Activated naive CD4-positive, alpha-beta T cell treated with anti-CD3 and anti-CD28 coated beads, Interleukin-2, amount 50 U/mL, for 16 hours (primary cell): ENCODE results near the gene NUTM2D.
A peak's percentile ranks its signal among the peaks of the same experiment; 100 is the strongest.
"Not testable (repeated sequence)": the region's sequence is repeated elsewhere in the genome, so short reads cannot be mapped to it uniquely, and the experiment has no call there.

Source experiments
- DNase-seq: peaks from one replicate; pipeline ENCODE4 v3.0.0-alpha.2; 2020

Gene NUTM2D, protein sequence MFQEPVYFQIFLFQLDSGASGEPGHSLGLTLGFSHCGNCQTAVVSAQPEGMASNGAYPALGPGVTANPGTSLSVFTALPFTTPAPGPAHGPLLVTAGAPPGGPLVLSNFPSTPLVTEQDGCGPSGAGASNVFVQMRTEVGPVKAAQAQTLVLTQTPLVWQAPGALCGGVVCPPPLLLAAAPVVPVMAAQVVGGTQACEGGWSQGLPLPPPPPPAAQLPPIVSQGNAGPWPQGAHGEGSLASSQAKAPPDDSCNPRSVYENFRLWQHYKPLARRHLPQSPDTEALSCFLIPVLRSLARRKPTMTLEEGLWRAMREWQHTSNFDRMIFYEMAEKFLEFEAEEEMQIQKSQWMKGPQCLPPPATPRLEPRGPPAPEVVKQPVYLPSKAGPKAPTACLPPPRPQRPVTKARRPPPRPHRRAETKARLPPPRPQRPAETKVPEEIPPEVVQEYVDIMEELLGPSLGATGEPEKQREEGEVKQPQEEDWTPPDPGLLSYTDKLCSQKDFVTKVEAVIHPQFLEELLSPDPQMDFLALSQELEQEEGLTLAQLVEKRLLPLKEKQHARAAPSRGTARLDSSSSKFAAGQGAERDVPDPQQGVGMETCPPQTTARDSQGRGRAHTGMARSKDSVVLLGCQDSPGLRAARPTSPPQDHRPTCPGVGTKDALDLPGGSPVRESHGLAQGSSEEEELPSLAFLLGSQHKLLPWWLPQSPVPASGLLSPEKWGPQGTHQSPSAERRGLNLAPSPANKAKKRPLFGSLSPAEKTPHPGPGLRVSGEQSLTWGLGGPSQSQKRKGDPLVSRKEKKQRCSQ

DNA sequence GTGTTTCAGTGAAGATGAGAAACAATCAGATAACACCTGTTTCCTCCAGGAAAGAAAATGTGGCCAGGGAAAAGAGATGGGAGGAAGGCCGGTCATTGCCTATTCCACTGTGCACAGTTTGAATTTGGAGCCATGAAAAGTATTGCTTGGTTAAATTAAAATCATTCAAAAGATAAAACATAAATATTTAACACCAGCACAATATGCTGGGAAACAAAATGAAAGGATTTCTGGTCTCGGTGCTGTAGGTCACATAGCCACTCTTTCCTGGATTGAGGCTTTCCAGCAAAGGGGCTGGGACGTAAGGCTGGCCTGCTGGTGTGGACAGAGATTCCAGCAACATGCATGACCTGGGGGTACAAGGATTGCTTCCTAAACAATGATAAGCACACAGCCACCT, at the start of gene NUTM2D:
NUTM2D (plus strand) TSS at position 301 of the 400 bp plus-strand sequence. CDS start 522 bp downstream, outside the sequence.
- DNase-seq: not testable (repeated sequence)

DNA sequence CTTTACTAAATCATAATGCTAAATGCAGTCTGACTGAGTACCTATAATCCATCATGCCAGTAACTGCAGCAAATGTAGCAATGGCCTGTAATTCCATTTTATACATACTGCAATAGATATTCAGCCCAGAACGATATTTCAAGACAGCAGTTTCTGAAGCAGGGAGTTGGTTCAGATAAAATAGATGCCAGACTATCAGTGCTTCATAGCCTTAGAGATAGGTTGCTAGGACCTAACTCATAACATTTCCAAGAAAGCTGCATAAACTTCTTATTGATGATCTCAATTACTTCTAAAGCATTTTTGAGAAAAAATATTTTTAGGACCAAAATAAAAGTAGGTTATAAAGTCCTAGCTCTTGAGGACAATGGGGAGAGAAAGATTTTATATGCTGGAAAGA, 48.8 kb upstream of the NUTM2D start:
- not testable (repeated sequence) for DNase-seq

DNA sequence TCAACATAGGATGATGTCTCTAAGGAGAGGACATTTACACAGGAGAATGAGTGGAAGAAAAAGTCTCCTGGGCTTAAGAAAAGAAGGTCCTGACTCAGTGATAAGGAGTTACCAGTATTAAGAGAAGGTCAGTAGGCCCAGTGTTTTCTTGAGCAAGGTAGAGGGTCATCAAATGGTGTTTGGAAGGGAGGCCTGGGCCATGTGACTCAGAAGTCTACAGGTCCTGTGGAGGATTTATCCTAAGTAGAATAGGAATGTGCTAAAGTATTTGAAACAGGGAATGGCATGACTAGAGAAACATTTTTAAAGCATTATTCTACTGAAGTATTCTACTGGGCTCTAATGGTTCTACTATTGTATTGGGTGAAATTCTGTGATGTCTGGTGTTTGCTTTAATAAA, 47.9 kb upstream of the NUTM2D start:
- not testable (repeated sequence) for DNase-seq

DNA sequence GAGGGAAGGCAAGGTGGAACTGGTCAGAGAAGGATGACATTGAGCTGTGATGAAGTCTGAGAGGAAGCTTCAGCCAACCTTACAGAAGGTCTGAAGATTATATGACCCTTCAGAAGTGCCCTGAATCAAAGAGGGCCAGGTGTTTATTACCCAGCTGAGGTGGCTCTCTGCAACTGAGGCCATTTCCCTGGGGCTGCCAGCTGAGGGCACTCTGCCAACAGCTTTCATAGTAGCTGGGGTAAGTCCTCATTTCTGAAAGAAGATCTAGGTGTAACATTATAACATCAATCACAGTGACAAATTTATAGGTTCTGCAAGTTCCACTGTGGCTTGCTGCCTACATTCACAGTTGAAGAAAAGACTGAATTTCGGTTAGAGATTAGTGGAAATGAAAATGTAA, 46.0 kb upstream of the NUTM2D start:
- DNase-seq: not testable (repeated sequence)

DNA sequence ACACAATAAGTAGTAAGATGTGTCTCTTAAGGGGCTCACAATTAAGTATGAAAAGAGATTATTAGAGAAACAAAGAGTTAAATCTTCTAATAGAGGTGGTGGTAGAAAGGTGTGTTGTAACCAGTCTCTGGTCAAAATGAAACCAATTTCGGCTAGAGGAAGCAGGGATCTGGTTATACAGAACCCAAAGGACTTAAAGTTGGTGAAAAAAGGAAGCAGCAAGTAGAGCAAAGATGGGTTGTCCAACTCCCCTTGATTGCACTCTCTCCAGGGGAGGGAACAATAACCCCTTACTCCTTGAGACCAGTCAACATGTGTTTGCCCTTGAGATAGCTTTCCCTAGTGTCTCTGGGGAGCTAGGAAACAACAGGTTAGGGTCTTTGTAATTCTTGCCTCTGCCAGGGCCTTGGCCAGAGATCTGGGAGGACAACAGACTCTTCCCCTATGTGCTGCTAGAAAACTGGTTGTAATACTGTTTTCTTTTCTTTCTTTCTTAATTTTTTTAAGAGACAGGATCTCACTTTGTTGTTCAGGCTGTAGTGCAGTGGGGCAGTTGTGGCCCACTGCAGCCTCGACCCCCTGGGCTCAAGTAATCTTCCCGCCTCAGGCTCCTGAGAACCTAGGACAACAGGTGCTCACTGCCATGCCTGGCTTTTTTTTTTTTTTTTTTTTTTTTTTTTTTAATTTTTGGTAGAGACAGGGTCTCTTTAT, 43.7 kb upstream of the NUTM2D start:
- not testable (repeated sequence) for DNase-seq

DNA sequence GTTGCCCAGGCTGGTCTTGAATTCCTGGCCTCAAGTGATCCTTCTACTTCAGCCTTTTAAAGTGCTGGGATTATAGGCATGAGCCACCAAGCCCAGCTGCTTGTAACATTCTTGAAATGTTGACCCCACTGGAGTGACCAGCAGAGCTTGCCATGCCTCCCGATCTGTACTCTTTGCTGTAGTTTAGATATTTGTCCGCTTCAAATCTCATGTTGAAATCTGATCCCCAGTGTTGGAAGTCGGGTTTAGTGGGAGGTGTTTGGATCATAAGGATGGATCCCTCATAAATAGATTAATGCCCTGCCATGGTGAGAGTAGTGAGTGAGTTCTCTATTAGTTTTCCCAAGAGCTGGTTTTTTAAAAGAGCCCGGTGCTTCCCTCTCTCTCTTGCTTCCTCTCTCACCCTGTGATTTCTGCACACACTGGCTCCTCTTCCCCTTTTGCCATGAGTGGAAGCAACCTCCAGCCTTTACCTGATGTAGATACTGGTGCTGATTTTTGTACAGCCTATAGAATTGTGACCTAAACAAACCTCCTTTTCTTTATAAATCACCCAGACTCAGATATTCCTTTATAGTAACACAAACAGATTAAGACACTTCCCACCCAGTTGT, 43.1 kb upstream of the NUTM2D start:
- DNase-seq: not testable (repeated sequence)

DNA sequence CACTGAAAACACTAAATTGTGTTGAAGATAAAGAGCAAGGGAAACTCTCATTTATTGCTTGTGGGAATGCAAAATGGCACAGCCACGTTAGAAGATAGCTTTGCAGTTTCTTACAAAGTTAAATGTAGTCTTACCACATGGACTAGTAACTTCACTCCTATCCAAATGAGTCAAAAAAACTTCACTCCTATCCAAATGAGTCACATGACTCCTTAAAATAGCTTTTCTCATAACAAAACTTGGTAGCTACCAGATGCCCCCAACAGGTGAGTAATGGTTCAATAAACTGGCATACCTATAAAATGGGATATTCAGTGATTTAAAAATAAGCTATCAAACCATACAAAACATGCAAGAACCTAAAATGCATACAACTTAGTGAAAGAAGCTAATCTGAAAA, 36.0 kb upstream of the NUTM2D start:
- DNase-seq: not testable (repeated sequence)

DNA sequence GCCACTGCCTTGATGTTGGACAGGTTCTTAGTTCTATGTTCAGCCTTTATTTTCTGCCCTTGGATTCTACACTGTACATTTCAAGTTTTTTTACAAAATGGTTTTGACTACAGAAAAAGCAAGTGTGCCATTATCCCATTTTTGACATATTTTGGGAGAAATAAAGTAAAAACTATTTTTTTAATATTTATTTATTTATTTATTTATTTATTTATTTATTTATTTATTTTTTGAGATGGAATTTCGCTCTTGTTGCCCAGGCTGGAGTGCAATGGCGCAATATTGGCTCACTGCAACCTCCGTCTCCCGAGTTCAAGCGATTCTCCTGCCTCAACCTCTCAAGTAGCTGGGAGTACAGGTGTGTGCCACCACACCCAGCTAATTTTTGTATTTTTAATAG, 33.0 kb upstream of the NUTM2D start:
- DNase-seq: not testable (repeated sequence)

DNA sequence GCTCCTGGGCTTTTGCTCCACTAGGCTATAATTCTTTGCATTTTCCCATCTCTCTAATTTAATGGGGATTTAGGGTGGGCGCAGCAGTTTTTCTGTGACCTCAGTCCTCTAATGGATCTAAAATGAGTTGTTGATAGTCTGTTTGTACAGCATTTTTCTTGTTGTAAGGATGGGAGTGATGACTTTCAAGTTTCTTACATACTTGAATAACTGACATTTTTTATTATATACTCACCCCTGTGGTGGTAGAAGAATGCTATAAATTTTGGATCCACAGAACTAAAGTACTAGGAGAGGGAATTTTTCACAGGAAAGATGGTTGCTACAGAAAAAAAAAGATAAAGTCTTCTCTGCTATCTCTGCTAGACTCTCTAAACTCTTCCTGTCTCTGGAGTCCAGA, 29.6 kb upstream of the NUTM2D start:
- DNase-seq: not testable (repeated sequence)

DNA sequence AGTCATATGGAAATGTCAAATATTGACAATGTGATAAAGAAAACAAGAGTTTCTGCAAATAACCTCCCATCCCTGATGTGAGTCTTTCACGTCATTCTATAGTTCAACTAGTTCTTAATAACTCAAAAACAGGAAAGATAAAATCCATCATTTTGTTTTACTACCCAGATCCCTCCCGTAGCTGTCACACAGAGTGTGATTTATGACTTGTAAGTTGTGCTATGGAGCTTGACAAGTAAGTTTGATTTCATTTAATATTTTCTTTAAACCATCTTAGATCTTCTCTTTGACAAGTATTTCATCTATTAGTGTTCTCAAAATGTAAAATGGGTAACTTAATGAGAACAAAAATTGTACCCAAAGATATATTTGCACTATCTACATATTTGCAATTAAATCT, 28.4 kb upstream of the NUTM2D start:
- not testable (repeated sequence) for DNase-seq

DNA sequence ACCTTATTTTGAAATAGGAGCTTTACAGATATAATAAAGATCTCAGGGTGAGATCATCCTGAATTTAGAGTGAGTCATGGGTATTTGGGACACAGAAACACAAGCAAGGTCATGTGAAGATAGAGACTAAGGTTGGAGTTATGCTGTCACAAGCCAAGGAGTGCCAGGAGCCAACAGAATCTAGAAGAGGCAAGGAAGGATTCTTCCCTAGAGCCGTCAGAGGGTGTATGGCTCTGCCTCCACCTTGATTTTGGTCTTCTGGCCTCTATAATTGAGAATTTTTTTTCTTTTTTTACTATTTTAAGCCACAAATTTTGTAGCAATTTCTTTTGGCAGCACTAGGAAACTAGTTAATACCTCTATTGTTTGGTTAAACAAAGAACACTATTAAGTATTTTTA, 24.9 kb upstream of the NUTM2D start:
- not testable (repeated sequence) for DNase-seq

DNA sequence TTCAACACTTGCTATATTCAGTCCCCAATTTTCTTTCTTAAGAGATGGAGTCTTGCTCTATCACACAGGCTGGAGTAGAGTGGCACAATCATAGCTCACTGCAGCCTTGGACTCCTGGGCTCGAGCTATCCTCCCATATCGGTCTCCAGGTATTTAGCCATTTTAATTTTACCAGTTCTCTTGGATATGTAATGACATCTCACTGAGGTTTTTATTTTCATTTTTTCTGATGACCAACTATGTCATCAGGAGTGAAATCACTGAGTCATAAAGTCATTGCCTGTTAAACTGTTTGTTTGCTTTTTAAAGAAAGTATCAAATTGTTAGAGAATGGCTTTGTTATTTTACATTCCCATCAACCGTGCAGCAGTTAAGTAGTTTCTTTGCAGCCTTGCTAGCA, 17.1 kb upstream of the NUTM2D start:
- DNase-seq: not testable (repeated sequence)

DNA sequence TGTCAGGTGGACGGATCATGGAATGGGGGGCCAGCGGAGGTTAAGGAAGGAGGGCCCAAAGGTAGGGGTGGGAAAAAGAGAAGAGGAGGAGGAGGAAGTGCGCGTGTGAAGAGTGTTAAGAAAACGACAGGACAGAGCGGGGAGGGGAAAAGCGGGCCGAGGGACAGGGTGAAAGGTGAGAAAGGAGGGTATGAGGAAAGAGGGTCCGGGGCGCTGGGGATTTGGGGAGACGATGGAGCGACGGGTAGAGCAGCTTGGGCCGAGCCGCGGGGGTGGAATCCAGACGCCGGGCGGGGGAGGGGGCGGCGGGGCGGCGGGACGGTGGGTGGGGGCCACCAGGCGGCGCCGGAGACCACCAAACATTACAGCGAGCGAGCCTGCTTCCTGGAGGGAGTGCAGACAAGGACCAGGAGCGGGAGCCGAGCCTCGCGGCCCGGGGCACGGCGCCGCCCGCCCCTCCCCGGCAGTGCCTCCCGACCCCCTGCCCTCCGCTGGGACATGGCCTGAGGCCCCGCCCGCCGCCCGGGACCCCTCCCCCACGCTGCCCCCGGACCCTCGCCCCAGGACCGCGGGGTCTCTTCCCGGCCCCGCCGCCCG, 15.9 kb upstream of the NUTM2D start:
- DNase-seq: not testable (repeated sequence)

DNA sequence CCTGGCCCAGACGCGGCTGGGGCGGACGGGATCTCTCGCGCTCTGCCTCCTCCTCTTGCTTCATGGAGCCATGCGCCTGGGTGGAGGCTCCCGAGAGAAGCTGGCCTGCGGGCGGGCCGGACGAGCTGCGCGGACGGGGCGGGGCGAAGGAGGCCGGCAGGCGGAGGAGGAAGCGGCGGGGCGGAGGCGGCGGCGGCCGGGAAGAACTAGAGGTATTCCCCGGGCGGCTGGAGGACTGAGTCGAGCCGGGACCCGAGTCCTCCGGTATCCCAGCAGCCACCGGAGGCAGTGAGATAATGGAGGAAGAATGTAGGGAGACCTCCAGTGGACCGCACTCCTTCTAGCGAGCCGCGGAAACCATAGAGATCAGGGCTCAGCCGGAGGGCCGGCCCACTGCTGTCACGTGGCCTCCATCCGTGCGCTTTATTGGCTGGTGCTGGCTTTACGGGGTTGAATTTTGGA, 15.3 kb upstream of the NUTM2D start:
- peak; percentile 75 for DNase-seq

DNA sequence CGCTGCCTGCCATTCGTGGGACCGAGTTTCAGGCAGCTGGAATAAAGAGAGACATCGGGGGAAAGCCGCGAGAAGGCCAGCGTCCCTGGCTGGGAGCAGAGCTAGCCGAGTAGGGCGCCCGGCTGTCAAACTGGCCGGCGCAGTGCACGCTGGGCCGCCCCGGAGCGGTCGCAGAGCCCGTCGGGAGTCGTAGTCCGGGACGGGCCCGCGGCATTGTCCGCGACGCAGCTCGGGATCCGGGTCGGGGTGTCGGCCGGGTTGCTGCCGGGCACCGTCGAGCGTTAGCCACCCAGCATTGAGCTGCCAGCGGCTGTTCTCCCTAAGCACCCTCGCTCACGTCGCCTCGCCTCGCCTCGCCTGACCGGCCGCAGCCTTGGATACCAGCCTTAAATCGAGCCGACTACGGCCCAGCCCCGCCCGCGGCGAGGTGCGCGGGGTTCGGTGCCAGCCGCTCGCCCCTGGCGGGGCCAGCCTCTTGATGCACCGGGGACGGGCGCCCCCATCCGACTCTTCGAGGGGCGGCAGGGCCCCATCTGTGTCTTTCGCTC, 14.8 kb upstream of the NUTM2D start:
- DNase-seq: peak; percentile 84

DNA sequence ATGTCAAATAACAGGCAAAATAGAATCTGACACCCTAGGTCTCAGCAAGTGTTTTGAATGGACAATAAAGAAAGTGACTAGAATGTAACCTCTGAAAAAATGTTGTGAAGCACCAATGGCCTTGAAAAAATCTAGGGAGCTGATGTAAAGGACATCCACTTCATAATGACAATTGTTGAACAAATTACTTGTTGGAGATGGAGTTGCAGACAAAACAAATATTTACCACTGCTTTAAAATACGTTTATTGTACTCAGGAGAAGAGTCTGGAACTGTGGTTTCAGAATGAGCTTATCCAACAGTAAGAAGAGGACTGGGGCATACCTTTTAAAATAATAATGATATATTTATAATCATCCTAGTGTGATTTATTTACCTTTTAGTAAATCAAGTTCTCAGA, 11.8 kb upstream of the NUTM2D start:
- not testable (repeated sequence) for DNase-seq

DNA sequence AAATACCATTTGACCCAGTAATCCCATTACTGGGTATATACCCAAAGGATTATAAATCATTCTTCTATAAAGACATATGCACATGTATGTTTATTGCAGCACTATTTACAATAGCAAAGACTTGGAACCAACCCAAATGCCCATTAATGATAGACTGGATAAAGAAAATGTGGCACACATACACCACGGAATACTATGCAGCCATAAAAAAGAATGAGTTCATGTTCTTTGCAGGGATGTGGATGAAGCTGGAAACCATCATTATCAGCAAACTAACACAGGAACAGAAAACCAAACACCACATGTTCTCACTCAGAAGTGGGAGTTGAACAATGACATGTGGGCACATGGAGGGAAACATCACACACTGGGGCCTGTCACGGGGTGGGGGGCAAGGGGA, 7.4 kb upstream of the NUTM2D start:
- not testable (repeated sequence) for DNase-seq

DNA sequence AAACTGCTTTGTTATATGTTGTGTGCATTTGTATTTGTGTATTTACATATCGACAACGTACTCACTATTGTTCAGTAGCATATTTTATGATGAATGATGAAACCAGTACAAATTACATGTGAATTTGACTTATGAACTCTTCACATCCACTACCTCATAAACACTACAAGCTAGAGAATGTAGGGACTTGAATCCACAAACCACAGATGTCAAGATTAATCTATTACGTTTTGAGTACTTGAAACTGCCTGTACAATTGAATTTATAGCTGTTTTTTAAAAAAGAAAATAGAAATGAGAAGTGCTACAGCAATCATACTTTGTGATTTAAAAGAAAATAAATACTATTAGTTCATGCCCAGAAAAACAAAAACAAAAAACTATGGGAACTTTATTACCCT, 4.7 kb upstream of the NUTM2D start:
- DNase-seq: not testable (repeated sequence)

DNA sequence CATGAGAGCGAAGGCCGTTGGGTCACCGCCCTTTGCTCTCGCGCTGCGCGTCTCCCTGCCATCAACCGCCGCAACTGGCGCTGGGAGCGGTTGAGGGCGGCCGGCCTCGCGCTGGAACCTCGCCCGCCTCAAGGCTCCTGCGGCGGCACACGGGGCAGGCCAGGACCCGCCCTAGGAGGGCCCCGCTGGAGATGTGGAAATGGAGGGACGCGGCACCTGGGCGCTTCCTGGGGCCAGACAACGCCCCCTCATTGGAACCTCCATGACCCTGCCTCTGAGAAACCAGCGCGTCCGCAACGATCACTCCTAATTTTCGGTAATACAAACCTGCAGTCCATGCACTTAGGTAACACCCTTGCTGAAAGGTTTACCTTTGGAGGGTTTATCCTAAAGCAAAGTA, 2.4 kb upstream of the NUTM2D start:
- not testable (repeated sequence) for DNase-seq

DNA sequence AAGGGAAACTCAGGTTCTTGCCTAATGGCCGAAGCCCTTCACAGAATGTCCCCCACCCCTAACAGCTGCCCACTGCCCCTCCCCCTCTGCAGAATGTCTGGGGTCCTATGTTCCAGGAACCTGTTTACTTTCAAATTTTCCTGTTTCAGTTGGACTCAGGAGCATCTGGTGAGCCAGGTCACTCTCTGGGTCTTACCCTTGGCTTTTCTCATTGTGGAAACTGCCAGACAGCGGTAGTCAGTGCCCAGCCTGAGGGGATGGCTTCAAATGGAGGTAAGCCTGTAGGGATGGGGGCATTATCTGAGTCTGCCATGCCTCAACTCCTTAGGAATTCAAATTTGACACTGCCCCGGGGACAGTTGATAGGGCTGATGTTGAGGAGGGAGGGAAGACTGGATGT, 615 bp downstream of the NUTM2D start:
- DNase-seq: not testable (repeated sequence)

DNA sequence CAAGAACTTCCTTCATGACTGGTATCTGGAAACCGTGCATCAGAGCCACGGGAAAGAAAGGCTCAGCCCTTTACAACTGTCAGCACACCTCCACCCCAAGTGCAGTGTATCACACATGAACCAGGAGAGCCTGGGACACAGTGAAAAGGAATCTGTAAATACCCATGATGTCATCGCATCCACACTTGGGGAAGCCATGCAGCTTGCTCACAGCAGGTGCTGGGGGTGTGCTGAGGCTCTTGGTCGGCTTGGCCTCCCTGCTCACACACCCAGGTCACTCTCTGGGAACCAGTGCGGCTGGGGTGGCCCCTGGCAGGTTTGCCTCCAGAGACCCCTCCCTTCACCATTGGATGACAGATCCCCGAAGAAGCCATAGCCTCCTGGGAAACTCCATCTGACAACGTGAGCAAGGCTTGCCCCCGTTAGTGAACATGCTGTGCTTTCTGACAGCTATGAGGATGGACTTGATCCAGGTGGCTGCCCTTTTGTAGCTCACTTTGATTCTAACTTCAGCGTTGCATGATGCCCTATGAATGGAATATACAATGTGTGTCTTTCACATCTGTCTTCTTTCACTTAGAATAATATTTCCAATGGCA, 12.1 kb downstream of the NUTM2D start:
- DNase-seq: not testable (repeated sequence)
